ENCODE results near the gene HEG1.

Gene HEG1

DNA sequence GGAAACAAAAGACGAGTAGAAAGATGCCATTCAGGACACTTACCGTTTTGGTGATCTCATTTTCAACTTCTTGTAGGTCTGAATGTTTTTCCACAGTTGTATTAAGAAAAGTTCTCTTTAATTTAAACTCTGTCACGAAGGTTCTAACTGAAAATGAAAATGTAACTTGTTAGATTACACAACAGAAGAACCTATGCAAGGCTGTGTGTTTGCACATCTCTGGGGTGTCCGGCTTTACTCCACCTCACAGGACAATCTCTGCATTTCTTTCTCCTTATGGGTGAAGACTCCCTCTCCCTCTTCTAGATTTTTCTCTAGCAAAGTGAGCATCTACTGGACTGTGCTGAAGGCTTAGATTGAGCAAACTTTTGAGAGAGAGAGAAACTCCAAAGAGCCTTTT is 50.6 kb downstream of the HEG1 start:
- no peaks in the 10 kb centered on the region for H3K27me3 Mint-ChIP-seq (ENCODE audit: low read depth)
- peak overlapping the region in 1 of 3 experiments; percentile 51 for H3K27ac Mint-ChIP-seq
- no peaks in the 10 kb centered on the region for H3K9me3 Mint-ChIP-seq
- no peak for TF ChIP-seq CTCF (IDR thresholded peaks at IDR 0.05; ENCODE audit: unreplicated experiment in 3 of 3)
- peaks cover 45% of the 10 kb centered on the region for H3K4me1 Mint-ChIP-seq
- peaks cover 24% of the 10 kb centered on the region for H3K36me3 Mint-ChIP-seq (ENCODE audit: low read depth)
- H3K4me3 Mint-ChIP-seq: no peak overlapping the region

- H3K4me1 Mint-ChIP-seq: peaks cover 45% of the 10 kb centered on the region
- H3K4me3 Mint-ChIP-seq: no peak overlapping the region
- peaks cover 18% of the 10 kb centered on the region for H3K36me3 Mint-ChIP-seq (ENCODE audit: low read depth)
- TF ChIP-seq CTCF (IDR thresholded peaks at IDR 0.05; ENCODE audit: unreplicated experiment in 3 of 3): no peak
- H3K27ac Mint-ChIP-seq: peak overlapping the region; percentile 47 to 87 (median 78)
- H3K9me3 Mint-ChIP-seq: no peaks in the 10 kb centered on the region
- H3K27me3 Mint-ChIP-seq (ENCODE audit: low read depth): no peaks in the 10 kb centered on the region
Measured at GRCh38 chr3:125003859-125004595, 51.8 kb downstream of the HEG1 start.

DNA sequence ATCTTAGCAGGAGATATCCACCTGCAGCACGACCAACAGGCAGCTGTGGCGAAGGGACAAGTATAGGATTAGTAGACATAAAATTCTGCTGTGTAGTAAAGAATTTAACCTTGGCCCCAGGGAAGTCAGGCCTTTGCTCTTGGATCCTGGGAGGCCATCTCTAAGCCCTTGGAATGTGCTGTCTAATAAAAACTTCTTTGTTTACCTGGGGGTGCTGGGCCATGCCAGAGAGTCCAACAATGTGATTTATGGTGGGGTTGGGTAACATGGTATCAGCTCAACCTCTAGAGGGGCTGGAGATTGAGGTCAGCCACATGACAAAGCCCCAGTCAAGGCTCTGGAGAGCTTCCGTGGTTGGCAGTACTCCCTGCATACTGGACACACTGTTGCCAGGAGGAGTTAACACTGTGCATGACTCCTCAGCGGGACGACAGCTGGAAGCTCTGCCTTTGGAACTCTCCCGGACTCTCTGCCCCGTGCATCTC is 52.4 kb downstream of the HEG1 start:
- TF ChIP-seq CTCF (IDR thresholded peaks at IDR 0.05; ENCODE audit: unreplicated experiment in 3 of 3): no peak

DNA sequence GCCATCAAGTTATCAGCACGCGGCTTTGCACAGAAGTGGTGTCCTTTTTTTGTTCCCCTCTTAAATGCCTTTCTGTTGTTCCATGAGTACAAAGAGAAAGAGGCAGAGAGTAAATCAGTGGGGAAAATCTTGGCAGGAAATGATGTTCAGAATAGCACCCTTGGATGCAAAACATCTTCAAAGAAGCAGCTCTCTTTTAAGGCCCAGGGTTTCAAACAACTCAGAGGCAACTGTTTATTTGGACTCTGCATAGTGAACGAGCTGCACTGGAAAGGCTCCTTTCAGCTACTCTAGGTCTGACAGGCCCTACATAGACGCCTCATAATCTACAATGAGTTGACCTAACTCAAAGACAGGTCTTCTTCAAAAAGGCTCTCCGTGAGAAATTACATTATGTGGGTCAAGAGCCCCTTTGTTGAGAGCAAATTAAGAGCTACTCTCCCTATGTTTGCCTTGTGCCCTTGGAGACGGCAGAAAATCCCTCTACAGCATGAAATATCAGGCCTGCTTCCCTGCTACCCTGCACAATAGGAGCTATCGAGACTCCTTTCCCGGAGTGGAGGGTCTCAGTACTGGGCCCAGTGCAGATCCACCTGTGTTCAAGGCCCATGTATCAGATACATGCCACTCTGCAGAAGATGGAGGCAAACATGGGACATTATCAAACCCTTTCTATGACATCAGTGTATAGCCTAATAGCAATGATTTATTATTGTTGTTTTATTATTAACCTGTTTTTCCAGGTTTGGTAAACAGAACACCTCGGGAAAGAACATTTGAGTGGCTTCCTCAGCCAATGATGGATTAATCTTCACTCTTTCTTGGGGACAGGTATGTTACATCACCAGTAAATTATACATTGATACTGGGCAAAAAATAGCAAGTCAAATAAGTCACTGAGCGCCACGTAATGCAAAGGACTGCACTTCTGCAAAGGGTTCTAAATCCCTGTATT is 53.1 kb downstream of the HEG1 start:
- Mint-ChIP-seq H3K27ac (peak overlapping the region; percentile 45 to 87 (median 78)), H3K36me3 (ENCODE audit: low read depth) (peaks cover 13% of the 10 kb centered on the region)

More for the DNA sequence above, 52.4 kb downstream of the HEG1 start:
- Mint-ChIP-seq H3K27ac (peak overlapping the region; percentile 47 to 87 (median 78)), H3K27me3 (ENCODE audit: low read depth) (no peaks in the 10 kb centered on the region), H3K9me3 (no peaks in the 10 kb centered on the region), H3K4me1 (peaks cover 45% of the 10 kb centered on the region), H3K4me3 (peak overlapping the region in 1 of 3 experiments; percentile 6), H3K36me3 (ENCODE audit: low read depth) (peaks cover 18% of the 10 kb centered on the region)

More for the DNA sequence above, 53.1 kb downstream of the HEG1 start:
- TF ChIP-seq CTCF (IDR thresholded peaks at IDR 0.05; ENCODE audit: unreplicated experiment in 3 of 3): no peak
- Mint-ChIP-seq H3K4me3 (no peak overlapping the region), H3K4me1 (peaks cover 45% of the 10 kb centered on the region), H3K9me3 (no peaks in the 10 kb centered on the region), H3K27me3 (ENCODE audit: low read depth) (no peaks in the 10 kb centered on the region)
